Body of pancreas (tissue), 4 donors: ENCODE results near the gene RAP1B. TPM values are rescaled to one million over a fixed set of nuclear protein-coding genes. Genes with fewer than 3 reads are reported as not detected.

Experiments
- ATAC-seq: fragments of 150-250 bp; one replicate; pipeline ENCODE4 v1.9.1; 2016
- DNase-seq, 4 donors: peaks; one replicate each; pipeline ENCODE4 v3.0.0-alpha.2; 2019
- H3K27ac ChIP-seq, 4 donors: fragments of 200-600 bp; sonication (generic); 1 replicate in 3 of 4; 2 replicates in 1 of 4; pipeline versions ENCODE4 v1.5.1 to v1.6.1; 2016 to 2019; ENCODE audit warnings: mild to moderate bottlenecking in 1 of 4, mixed read lengths in 1 of 4, moderate library complexity in 1 of 4
- H3K27me3 ChIP-seq, 2 donors: fragments of 200-600 bp; sonication (generic); one replicate each; pipeline ENCODE4 v1.6.0; 2016; ENCODE audit warnings: mild to moderate bottlenecking in 1 of 2
- H3K36me3 ChIP-seq, 2 donors: fragments of 200-600 bp; sonication (generic); replicated peaks in 1 of 2; 2 replicates each; pipeline ENCODE4 v1.5.1; 2016; ENCODE audit warnings: low read depth in 2 of 2; ENCODE audit not compliant: insufficient read depth in 1 of 2
- H3K4me1 ChIP-seq: fragments of 200-600 bp; sonication (generic); one replicate; pipeline ENCODE4 v1.6.0; 2016
- H3K4me3 ChIP-seq, 2 donors: fragments of 200-600 bp; sonication (generic); 1 replicate in 1 of 2; 2 replicates in 1 of 2; pipeline ENCODE4 v1.5.1; 2016 to 2019
- H3K9me3 ChIP-seq, 3 donors: fragments of 200-600 bp; sonication (generic); 1 replicate in 2 of 3; 2 replicates in 1 of 3; pipeline ENCODE4 v1.5.1; 2016
- CTCF ChIP-seq, 7 experiments: fragments of 450-650 bp in 4 of 7; fragments of 200-600 bp in 3 of 7; sonication (generic) in 3 of 7; IDR thresholded peaks; one replicate each; pipeline ENCODE4 v1.5.1; 2016 to 2019; ENCODE audit warnings: antibody characterized with exemption in 7 of 7
- POLR2A ChIP-seq, 3 donors: fragments of 450-650 bp; IDR thresholded peaks; one replicate each; pipeline ENCODE4 v1.6.1; 2016; ENCODE audit warnings: antibody characterized with exemption in 3 of 3, mild to moderate bottlenecking in 2 of 3
- WGBS, 2 donors: methylation state at CpG; one replicate each; pipeline ENCODE4 v1.1.5; 2017; 5-methylcytosine and 5-hydroxymethylcytosine counted together
- intact Hi-C: fragments of 100-400 bp; cut with DNase I; formaldehyde crosslinking; loops from one replicate; pipeline ENCODE4 v1.15.1; 2023
- total RNA-seq, 2 donors: library from RNA; depleted of rRNA; stranded (reverse); fragments of >200 nt; gene quantifications; one replicate each; pipeline ENCODE4 v1.1.0, GENCODE V29; 2016

Gene RAP1B
- total RNA-seq, 2 donors from 2014 or later, result 47.5 to 74.5 TPM

- H3K4me1 ChIP-seq, result peaks cover 53% of the 10 kb centered on the region
- 29 to 40% methylated on average over 1 of the region's 1 CpG for WGBS, 2 donors
- no peak for DNase-seq
- TF ChIP-seq CTCF (IDR thresholded peaks at IDR 0.05), result no peak
- no peak for TF ChIP-seq POLR2A (IDR thresholded peaks at IDR 0.05)
- intact Hi-C loops, result no loop called here
- H3K27ac ChIP-seq, result no peak overlapping the region
- no peaks in the 10 kb centered on the region for H3K9me3 ChIP-seq
- H3K36me3 ChIP-seq, result no peaks in the 10 kb centered on the region
- H3K27me3 ChIP-seq, result no peaks in the 10 kb centered on the region
- no peak for ATAC-seq
- no peak overlapping the region for H3K4me3 ChIP-seq
Observed at GRCh38 chr12:68622250-68622649, 11.6 kb downstream of the RAP1B start.

- TF ChIP-seq CTCF (IDR thresholded peaks at IDR 0.05) (no peak), POLR2A (IDR thresholded peaks at IDR 0.05) (no peak)
- no peak for ATAC-seq
- no peaks in the 10 kb centered on the region for H3K27me3 ChIP-seq
- no peak overlapping the region for H3K27ac ChIP-seq
- intact Hi-C loops, result no loop called here
- DNase-seq, result no peak
- H3K9me3 ChIP-seq, result no peaks in the 10 kb centered on the region
- no peak overlapping the region for H3K4me3 ChIP-seq
- H3K36me3 ChIP-seq, result no peaks in the 10 kb centered on the region
- H3K4me1 ChIP-seq, result peaks cover 48% of the 10 kb centered on the region
Observed at GRCh38 chr12:68623059-68623458, 12.4 kb downstream of the RAP1B start.

GRCh38 chr12:68623984-68624383 lies 13.3 kb downstream of the RAP1B start:
- no peak for DNase-seq
- TF ChIP-seq CTCF (IDR thresholded peaks at IDR 0.05), result no peak
- no peak for TF ChIP-seq POLR2A (IDR thresholded peaks at IDR 0.05)
- 85 to 92% methylated on average over 1 of the region's 1 CpG for WGBS, 2 donors
- intact Hi-C loops, result no loop called here
- Histone ChIP-seq H3K27ac (no peak overlapping the region), H3K36me3 (no peaks in the 10 kb centered on the region), H3K27me3 (no peaks in the 10 kb centered on the region), H3K4me1 (peaks cover 44% of the 10 kb centered on the region), H3K4me3 (no peak overlapping the region), H3K9me3 (no peaks in the 10 kb centered on the region)
- ATAC-seq, result no peak

- no peak overlapping the region for H3K27ac ChIP-seq
- no peak for ATAC-seq
- no peak overlapping the region for H3K4me3 ChIP-seq
- H3K27me3 ChIP-seq, result no peaks in the 10 kb centered on the region
- DNase-seq, result no peak
- intact Hi-C loops, result no loop called here
- TF ChIP-seq CTCF (IDR thresholded peaks at IDR 0.05) (no peak), POLR2A (IDR thresholded peaks at IDR 0.05) (no peak)
- no peaks in the 10 kb centered on the region for H3K36me3 ChIP-seq
- peaks cover 38% of the 10 kb centered on the region for H3K4me1 ChIP-seq
- 92% methylated on average over 2 of the region's 2 CpGs for WGBS, 2 donors
- H3K9me3 ChIP-seq, result no peaks in the 10 kb centered on the region
Observed at GRCh38 chr12:68624933-68625332, 14.2 kb downstream of the RAP1B start.

DNA sequence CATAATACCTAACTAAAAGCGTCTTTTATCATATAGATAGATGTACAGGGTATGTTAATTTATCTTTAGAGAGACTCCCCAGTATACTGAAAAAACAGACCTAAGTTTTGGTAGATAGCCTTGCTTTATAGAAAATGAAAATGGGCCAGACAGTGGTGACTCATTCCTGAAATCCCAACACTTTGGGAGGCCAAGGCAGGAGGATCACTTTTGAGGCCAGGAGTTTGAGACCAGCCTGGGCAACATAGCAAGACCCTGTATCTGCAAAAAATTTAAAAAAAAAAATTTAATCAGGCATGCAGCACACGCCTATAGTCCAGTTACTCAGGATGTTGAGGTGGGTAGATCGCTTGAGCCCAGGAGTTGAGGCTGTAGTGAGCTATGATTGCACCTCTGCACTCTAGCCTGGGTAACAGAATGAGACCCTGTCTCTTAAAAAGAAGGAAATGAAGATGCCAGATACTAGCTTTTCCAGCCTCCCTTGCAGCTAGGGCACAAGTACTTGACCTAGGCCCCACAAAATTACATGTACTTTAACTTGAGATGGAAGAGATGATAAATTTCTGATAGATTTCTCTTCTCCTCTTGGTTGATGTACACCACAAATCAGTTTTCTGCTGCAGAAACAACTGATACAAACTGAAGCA lies 17.1 kb downstream of the RAP1B start:
- ATAC-seq (no peak), DNase-seq (no peak)
- no peak overlapping the region for H3K27ac ChIP-seq
- H3K9me3 ChIP-seq, result no peaks in the 10 kb centered on the region
- no peaks in the 10 kb centered on the region for H3K36me3 ChIP-seq
- H3K4me3 ChIP-seq, result no peak overlapping the region
- H3K4me1 ChIP-seq, result peaks cover 33% of the 10 kb centered on the region
- WGBS, 2 donors, result 95 to 98% methylated on average over 3 of the region's 3 CpGs
- no peaks in the 10 kb centered on the region for H3K27me3 ChIP-seq
- intact Hi-C loops, result no loop called here
- no peak for TF ChIP-seq CTCF (IDR thresholded peaks at IDR 0.05)
- no peak for TF ChIP-seq POLR2A (IDR thresholded peaks at IDR 0.05)
